Measurements from ENCODE around the gene PTPRH. TPM values are rescaled to one million over a fixed set of nuclear protein-coding genes. Genes with fewer than 3 reads are reported as not detected.
A peak's percentile ranks its signal among the peaks of the same experiment; 100 is the strongest.

The PTPRH gene
- total and polyA plus RNA-seq, 2 experiments from 2014 or later, result 2.3 to 3.0 TPM

GRCh38 chr19:55147545-55148251 lies 61.6 kb downstream of the PTPRH start:
- TF ChIP-seq, protein P1, sequence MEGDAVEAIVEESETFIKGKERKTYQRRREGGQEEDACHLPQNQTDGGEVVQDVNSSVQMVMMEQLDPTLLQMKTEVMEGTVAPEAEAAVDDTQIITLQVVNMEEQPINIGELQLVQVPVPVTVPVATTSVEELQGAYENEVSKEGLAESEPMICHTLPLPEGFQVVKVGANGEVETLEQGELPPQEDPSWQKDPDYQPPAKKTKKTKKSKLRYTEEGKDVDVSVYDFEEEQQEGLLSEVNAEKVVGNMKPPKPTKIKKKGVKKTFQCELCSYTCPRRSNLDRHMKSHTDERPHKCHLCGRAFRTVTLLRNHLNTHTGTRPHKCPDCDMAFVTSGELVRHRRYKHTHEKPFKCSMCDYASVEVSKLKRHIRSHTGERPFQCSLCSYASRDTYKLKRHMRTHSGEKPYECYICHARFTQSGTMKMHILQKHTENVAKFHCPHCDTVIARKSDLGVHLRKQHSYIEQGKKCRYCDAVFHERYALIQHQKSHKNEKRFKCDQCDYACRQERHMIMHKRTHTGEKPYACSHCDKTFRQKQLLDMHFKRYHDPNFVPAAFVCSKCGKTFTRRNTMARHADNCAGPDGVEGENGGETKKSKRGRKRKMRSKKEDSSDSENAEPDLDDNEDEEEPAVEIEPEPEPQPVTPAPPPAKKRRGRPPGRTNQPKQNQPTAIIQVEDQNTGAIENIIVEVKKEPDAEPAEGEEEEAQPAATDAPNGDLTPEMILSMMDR (IDR thresholded peaks at IDR 0.05; ENCODE audit: low read depth, low read length), result no peak
- Histone ChIP-seq H3K36me3 (no peaks in the 10 kb centered on the region), H3K4me3 (no peak overlapping the region), H3K9me3 (ENCODE audit: low read depth) (no peaks in the 10 kb centered on the region), H3K27ac (no peak overlapping the region), H3K27me3 (peaks cover 9% of the 10 kb centered on the region), H3K4me1 (ENCODE audit: low read depth) (peaks cover 5% of the 10 kb centered on the region)
- no peak for DNase-seq (ENCODE audit: low read depth in 1 of 2, low spot score in 1 of 2)

DNA sequence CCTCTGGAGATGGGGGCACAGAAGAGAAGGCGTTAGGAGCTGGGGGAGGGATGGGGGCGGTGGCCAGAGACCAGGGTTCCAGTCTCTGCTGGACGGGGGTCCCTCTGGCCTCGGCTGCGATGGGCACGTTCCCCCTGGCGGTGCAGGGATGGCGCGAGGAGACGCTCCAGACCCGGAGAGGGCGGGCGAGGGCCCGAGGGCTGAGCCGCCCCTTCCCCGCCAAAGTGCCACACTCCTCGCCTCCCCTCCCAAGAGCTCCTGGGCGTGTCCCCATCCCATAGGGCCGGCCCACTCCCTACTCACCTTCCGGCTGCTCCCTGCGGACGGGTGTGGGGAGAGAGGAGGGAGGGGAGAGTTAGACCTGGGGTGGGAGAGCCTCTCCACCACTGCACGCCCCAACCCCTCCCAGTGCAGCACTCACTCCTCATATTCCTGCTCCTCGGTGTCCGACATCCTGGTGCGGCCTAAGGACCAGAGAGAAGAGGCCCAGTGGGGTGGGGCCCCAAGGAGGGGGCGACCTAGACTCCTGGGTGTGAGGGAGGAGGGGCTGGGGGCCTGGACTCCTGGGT lies 62.5 kb downstream of the PTPRH start:
- Histone ChIP-seq H3K36me3 (no peaks in the 10 kb centered on the region), H3K4me3 (peak overlapping the region; percentile 12), H3K4me1 (ENCODE audit: low read depth) (peaks cover 5% of the 10 kb centered on the region), H3K9me3 (ENCODE audit: low read depth) (no peaks in the 10 kb centered on the region), H3K27ac (no peak overlapping the region), H3K27me3 (peaks cover 9% of the 10 kb centered on the region)
- TF ChIP-seq, protein P1 (IDR thresholded peaks at IDR 0.05; ENCODE audit: low read depth, low read length), result no peak
- peak in 1 of 2 donors; percentile 37 for DNase-seq (ENCODE audit: low read depth in 1 of 2, low spot score in 1 of 2)

- peak in 1 of 2 donors; percentile 24 for DNase-seq (ENCODE audit: low read depth in 1 of 2, low spot score in 1 of 2)
- Histone ChIP-seq H3K9me3 (ENCODE audit: low read depth) (no peaks in the 10 kb centered on the region), H3K36me3 (no peaks in the 10 kb centered on the region), H3K4me1 (ENCODE audit: low read depth) (peaks cover 5% of the 10 kb centered on the region), H3K27ac (no peak overlapping the region), H3K4me3 (peak overlapping the region; percentile 12), H3K27me3 (peaks cover 9% of the 10 kb centered on the region)
- TF ChIP-seq, protein P1 (IDR thresholded peaks at IDR 0.05; ENCODE audit: low read depth, low read length), result peak; percentile 56
Observed at GRCh38 chr19:55146078-55146704, 63.1 kb downstream of the PTPRH start.

DNA sequence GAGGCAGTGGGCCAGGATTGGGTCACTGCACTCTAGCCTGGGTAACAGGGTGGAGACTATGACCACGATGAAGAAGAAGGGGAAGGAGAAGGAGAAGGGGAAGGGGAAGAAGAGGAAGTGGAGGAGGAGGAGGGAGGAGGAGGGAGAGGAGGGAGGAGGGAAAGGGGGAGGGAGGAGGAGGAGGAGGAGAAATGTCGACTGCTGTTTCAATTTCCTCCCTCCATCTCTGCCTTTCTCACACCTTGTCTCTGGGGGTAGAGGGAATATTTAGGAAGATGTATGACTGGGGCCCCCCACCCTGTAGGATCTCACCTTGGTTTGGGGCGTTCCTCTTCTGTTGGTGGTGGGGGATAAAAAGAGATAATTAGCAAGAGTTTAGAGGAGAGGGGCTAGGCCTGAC lies 64.1 kb downstream of the PTPRH start:
- no peak overlapping the region for H3K4me3 ChIP-seq

DNA sequence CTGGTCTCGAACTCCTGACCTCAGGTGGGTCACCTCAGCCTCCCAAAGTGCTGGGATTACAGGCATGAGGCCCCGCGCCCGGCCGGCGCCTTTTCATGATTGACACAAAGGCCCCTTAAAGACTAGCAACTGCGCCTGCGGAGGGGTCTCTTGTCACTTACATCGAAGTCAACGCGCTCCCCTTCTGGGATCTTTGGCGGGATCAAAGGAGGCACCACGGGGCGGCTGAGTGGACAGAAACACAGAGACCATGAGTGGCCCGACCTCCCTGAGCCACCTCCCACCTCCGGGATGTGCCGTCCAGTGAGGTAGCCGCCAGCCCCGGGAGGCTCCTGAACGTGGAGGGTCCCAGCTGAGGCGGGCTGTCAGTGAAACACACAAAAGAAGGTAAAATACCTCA lies 67.6 kb downstream of the PTPRH start:
- no peaks in the 10 kb centered on the region for H3K4me1 ChIP-seq (ENCODE audit: low read depth)
- H3K27ac ChIP-seq, result no peak overlapping the region
- no peaks in the 10 kb centered on the region for H3K9me3 ChIP-seq (ENCODE audit: low read depth)
- H3K27me3 ChIP-seq, result peaks cover 7% of the 10 kb centered on the region
- H3K4me3 ChIP-seq, result no peak overlapping the region
- H3K36me3 ChIP-seq, result no peaks in the 10 kb centered on the region
- no peak for DNase-seq (ENCODE audit: low read depth in 1 of 2, low spot score in 1 of 2)
- TF ChIP-seq, protein P1 (IDR thresholded peaks at IDR 0.05; ENCODE audit: low read depth, low read length), result no peak

More for the DNA sequence above, 64.1 kb downstream of the PTPRH start:
- no peaks in the 10 kb centered on the region for H3K9me3 ChIP-seq (ENCODE audit: low read depth)
- H3K4me1 ChIP-seq (ENCODE audit: low read depth), result peaks cover 5% of the 10 kb centered on the region
- no peaks in the 10 kb centered on the region for H3K36me3 ChIP-seq
- no peak for DNase-seq (ENCODE audit: low read depth in 1 of 2, low spot score in 1 of 2)
- H3K27ac ChIP-seq, result no peak overlapping the region
- TF ChIP-seq, protein P1 (IDR thresholded peaks at IDR 0.05; ENCODE audit: low read depth, low read length), result no peak
- H3K27me3 ChIP-seq, result peaks cover 9% of the 10 kb centered on the region

Data from cardiac muscle cell (in vitro differentiated cells and primary cell).